Aorta (tissue), 5 donors: ENCODE results near the gene ZGPAT. TPM values are rescaled to one million over a fixed set of nuclear protein-coding genes. Genes with fewer than 3 reads are reported as not detected.

Source experiments
- ATAC-seq: fragments of 200-7000 bp; cut with Tn5 transposase; one replicate; pipeline ENCODE4 v1.9.1; 2022; ENCODE audit warnings: moderate library complexity; ENCODE audit not compliant: low FRiP score
- DNase-seq, 2 donors: peaks; one replicate each; pipeline ENCODE4 v3.0.0-alpha.2; 2020
- H3K27ac ChIP-seq, 2 donors: one replicate each; pipeline ENCODE4 v1.5.1; 2013; ENCODE audit warnings: low read length in 2 of 2, mild to moderate bottlenecking in 2 of 2, moderate library complexity in 2 of 2, control low read depth in 1 of 2, inconsistent platforms in 1 of 2, low read depth in 1 of 2
- H3K27me3 ChIP-seq, 2 donors: one replicate each; pipeline ENCODE4 v1.6.1; 2013; ENCODE audit warnings: control low read depth in 1 of 2, low read length in 1 of 2, mild to moderate bottlenecking in 1 of 2, moderate library complexity in 1 of 2; ENCODE audit not compliant: insufficient read depth in 2 of 2, control insufficient read depth in 1 of 2
- H3K36me3 ChIP-seq, 2 donors: one replicate each; pipeline ENCODE4 v1.6.1; 2013; ENCODE audit warnings: control low read depth in 1 of 2, low read length in 1 of 2, mild to moderate bottlenecking in 1 of 2; ENCODE audit not compliant: insufficient read depth in 2 of 2, control insufficient read depth in 1 of 2
- H3K4me1 ChIP-seq, 2 donors: one replicate each; pipeline ENCODE4 v1.6.1; 2013; ENCODE audit warnings: low read length in 2 of 2, control low read depth in 1 of 2, mild to moderate bottlenecking in 1 of 2, moderate library complexity in 1 of 2; ENCODE audit not compliant: insufficient read depth in 2 of 2, control insufficient read depth in 1 of 2
- H3K4me3 ChIP-seq, 2 donors: one replicate each; pipeline ENCODE4 v1.5.1; 2013; ENCODE audit warnings: low read length in 2 of 2, control low read depth in 1 of 2, mild to moderate bottlenecking in 1 of 2
- H3K9me3 ChIP-seq: one replicate; pipeline ENCODE4 v1.6.1; 2013; ENCODE audit warnings: mild to moderate bottlenecking, low read length; ENCODE audit not compliant: control insufficient read depth
- WGBS, 2 donors: extraction: QIAGEN DNeasy Blood & Tissue Kit; methylation state at CpG; one replicate each; pipeline ENCODE4 v1.1.7; 2013; 5-methylcytosine and 5-hydroxymethylcytosine counted together
- intact Hi-C, 2 donors: fragments of 100-400 bp; cut with DNase I; formaldehyde crosslinking; loops; one replicate each; pipeline versions ENCODE4 v1.14.2 to v1.15.0; 2022
- polyA plus RNA-seq, 2 donors: library from polyadenylated mRNA; stranded (reverse); fragments of 200-250 nt; gene quantifications; one replicate each; pipeline ENCODE4 v1.2.3, GENCODE V29; 2013
- total RNA-seq, 2 donors: library from RNA; stranded (reverse); fragmentation: NEBNext Ultra II Directional; extraction: Animal tissue kit (Norgen Biotek cat#: 25700); gene quantifications; one replicate each; pipeline ENCODE4 v1.2.1, GENCODE V29; 2021
- donor health status: healthy with polysubstance abuse.
- donor health status: Bipolar disorder and iron deficiency.
- donor health status: DM: no; HTN: no; CAD: no.
- donor health status: DM: no; HTN: no; CAD: no.
- donor health status: DM: yes; HTN: yes; CAD: no.

ZGPAT gene
- total and polyA plus RNA-seq, 4 donors = 20.8 to 49.5 (median 25.5) TPM

DNA sequence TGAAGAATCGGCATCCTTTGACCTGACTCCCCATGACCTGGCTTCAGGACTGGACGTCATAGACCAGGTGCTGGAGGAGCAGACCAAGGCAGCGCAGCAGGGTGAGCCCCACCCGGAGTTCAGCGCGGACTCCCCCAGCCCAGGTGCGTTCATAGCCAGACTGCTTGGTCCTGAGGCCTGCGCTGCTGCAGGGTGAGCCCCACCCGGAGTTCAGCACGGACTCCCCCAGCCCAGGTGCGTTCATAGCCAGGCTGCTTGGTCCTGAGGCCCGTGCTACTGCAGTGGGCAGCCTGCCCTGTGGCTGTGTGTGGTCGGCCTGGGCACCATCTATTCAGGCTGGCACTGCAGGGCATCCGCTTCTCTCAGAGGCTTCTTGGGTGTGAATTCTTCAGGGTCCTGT lies 33.9 kb upstream of the ZGPAT start:
- no peak for DNase-seq
- Histone ChIP-seq H3K4me1 (no peaks in the 10 kb centered on the region), H3K36me3 (no peaks in the 10 kb centered on the region), H3K27ac (no peak overlapping the region), H3K4me3 (no peak overlapping the region), H3K27me3 (no peaks in the 10 kb centered on the region), H3K9me3 (no peaks in the 10 kb centered on the region)
- no peak for ATAC-seq
- intact Hi-C loops = no loop called here
- 96 to 99% methylated on average over 14 of the region's 14 CpGs for WGBS, 2 donors

DNA sequence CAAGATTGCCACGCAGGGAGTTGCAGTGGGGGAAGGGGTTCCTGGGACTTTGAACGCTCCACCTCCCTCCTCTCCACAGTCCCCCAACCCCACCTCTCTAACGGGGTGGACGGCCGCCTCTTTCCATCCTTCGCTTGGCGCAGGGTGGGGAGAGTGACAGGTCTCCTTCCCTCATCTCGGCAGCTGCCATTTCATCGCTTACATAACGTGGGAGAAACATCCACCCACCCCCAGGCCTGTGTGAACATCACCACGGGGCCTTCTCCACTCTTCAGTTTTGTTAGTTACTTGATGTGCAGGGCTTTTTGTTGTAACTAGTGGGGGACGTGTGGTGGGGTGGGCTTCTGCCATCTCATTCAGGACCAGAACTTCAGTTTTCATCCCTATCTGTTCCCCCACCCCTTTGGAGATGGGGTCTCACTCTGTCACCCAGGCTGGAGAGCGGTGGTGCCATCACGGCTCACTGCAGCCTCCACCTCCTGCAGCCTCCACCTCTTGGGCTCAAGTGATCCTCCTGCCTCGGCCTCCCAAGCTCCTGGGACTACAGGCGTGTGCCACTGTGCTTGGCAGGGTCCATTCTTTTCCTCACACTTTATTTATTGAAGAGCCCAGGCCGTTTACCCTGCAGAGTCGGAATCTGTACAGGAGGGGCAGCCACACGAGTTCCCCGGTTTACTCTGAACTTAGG lies 32.0 kb upstream of the ZGPAT start:
- intact Hi-C loops = no loop called here
- H3K9me3 ChIP-seq = no peaks in the 10 kb centered on the region
- no peak for ATAC-seq
- H3K4me1 ChIP-seq = no peaks in the 10 kb centered on the region
- H3K27ac ChIP-seq = no peak overlapping the region
- DNase-seq = no peak
- no peaks in the 10 kb centered on the region for H3K27me3 ChIP-seq
- no peaks in the 10 kb centered on the region for H3K36me3 ChIP-seq
- H3K4me3 ChIP-seq = no peak overlapping the region
- 94 to 95% methylated on average over 20 of the region's 20 CpGs for WGBS, 2 donors

DNA sequence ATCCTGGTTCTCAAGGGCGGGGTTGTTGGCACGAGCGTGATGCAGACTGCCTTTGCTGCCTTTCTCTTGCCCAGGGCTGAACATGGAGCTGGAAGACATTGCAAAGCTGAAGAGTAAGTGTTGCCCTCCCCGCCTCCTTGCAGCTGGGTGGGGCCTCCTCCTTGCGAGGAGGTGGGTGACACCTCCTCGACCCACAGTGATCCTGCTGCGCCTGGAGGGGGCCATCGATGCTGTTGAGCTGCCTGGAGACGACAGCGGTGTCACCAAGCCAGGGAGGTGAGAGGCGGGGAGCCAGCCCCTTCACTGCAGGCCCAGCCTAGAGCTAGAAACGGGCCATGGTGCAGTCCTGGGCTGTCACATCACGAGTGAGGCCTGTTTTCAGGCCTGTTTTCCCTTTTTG lies 29.8 kb upstream of the ZGPAT start:
- no peak for DNase-seq
- whole genome bisulfite sequencing, 2 donors = 88 to 92% methylated on average over 13 of the region's 13 CpGs
- Histone ChIP-seq H3K27ac (no peak overlapping the region), H3K4me3 (no peak overlapping the region), H3K27me3 (no peaks in the 10 kb centered on the region), H3K9me3 (no peaks in the 10 kb centered on the region), H3K36me3 (no peaks in the 10 kb centered on the region), H3K4me1 (no peaks in the 10 kb centered on the region)
- ATAC-seq = no peak
- intact Hi-C loops = no loop called here

DNA sequence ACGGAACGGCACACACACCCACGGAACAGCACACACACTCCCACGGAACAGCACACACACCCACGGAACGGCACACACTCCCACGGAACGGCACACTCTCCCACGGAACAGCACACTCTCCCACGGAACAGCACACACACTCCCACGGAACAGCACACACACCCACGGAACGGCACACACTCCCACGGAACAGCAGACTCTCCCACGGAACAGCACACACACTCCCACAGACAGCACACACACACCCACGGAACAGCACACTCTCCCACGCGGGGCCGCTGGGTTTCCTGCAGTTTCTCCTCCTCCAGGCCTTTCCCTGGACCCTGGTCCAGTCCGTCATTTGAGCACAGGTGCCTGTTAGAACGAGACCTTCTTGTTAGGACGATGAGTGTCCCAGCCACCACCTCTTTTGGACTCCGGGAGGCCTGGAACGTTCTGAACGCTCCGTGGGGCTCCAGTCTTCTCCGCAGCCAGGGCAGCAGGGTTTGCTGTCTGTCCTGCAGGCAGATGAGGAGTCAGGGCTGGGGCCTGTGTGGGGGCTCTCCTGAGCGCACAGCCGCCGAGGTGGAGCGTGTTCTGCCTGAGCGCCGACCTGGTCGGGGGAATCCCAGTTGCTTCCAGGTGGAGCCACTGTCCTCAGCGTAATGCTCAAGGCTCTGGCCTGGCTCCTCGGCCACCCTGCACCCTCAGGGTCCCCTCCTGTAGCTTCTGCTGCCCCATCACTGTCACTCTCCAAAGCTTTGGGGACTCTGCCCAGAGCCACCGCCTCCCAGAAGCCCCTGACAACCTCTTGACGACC lies 29.0 kb upstream of the ZGPAT start:
- no peaks in the 10 kb centered on the region for H3K4me1 ChIP-seq
- H3K36me3 ChIP-seq = no peaks in the 10 kb centered on the region
- H3K4me3 ChIP-seq = no peak overlapping the region
- H3K27me3 ChIP-seq = no peaks in the 10 kb centered on the region
- no peak for ATAC-seq
- H3K9me3 ChIP-seq = no peaks in the 10 kb centered on the region
- no peak overlapping the region for H3K27ac ChIP-seq
- intact Hi-C loops = no loop called here
- peak in 1 of 2 donors; percentile 45 for DNase-seq
- WGBS, 2 donors = 89 to 90% methylated on average over 36 to 38 of the region's 38 CpGs

DNA sequence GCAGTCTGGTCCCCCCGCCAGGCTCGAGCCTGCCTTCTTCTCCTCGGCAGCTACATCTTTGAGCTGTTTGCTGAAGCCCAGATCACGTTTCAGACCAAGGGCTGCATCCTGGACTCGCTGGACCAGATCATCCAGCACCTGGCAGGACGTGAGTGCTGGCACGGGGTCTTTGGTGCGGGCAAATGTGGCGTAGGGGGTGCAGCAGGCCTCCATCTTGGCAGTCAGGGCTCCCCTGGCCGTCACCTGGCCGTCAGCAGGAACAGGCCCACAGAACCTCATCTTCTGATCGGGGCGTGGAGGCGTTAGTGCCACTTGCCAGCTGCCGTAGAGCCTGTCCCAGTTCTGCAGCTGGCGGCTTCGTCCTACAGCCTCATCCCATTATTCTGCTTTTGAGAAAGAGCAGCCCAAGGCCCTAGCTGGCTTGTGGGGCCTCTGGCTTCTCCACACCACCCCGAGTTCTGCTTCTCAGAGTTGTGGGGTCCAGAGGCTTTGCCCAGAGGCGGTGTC lies 28.0 kb upstream of the ZGPAT start:
- no peaks in the 10 kb centered on the region for H3K36me3 ChIP-seq
- no peak overlapping the region for H3K4me3 ChIP-seq
- no peak overlapping the region for H3K27ac ChIP-seq
- no peak for DNase-seq
- intact Hi-C loops = no loop called here
- H3K27me3 ChIP-seq = no peaks in the 10 kb centered on the region
- H3K9me3 ChIP-seq = no peaks in the 10 kb centered on the region
- ATAC-seq = no peak
- no peaks in the 10 kb centered on the region for H3K4me1 ChIP-seq
- WGBS, 2 donors = 94% methylated on average over 19 of the region's 19 CpGs

DNA sequence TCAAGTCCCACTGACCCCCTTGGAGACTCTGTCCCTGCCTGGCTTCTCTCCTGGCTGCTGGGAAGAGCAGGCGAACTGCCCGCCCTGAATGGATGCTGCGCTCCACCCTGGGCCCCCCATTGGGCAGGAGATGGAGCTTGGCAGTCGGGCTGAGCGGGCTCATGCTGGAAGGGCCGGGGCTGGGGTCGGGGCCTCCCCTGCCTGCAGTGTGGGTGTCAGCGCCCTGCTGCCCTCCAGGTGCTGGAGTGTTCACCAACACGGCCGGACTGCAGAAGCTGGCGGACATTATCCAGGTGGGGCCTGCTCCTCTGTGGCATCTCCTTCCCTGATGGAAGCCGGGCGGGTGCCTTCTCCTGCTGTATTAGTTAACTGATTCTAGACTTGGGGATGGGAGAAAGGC lies 27.4 kb upstream of the ZGPAT start:
- Histone ChIP-seq H3K27ac (no peak overlapping the region), H3K4me1 (no peaks in the 10 kb centered on the region), H3K36me3 (no peaks in the 10 kb centered on the region), H3K9me3 (no peaks in the 10 kb centered on the region), H3K4me3 (no peak overlapping the region), H3K27me3 (no peaks in the 10 kb centered on the region)
- intact Hi-C loops = no loop called here
- DNase-seq (peak in 1 of 2 donors; percentile 42), ATAC-seq (no peak)
- WGBS, 2 donors = 93 to 97% methylated on average over 13 of the region's 13 CpGs

DNA sequence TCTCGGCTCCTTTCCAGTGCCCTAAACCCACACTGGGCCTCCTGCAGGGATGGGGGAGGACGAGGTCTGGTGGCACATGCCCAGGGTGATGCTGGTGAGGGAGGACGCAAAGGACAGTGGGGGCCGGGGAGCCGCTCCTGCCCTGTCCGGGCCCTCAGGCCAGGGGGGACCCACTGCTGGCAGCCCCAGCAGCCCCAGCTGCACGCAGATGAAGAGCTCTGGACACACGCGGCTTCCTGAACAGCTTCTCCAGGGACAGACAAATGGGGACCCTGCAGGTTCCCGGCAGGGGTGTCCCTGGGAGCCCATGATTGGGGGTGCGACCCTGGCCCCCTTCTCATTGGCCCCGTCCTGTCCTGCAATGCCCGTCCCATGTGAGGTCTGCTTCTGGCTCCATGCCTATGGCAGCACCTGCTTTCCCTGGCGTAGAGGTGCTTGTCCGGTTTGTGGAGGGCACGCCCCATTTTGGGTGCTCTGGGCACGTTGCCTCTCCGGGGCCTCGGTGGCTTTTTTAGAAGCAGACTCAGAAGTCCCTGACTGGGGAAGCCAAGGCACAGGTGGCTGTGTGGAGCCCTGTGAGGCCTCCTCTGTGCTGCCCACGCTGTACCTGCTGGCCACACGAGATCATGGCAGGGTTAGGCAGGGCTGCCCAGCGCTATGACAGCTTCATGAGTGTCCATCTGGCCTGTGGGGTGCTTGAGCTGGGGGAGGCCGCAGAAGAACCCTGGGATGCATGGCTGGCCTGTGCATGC lies 26.8 kb upstream of the ZGPAT start:
- H3K9me3 ChIP-seq = no peaks in the 10 kb centered on the region
- WGBS, 2 donors = 95 to 97% methylated on average over 23 of the region's 23 CpGs
- peak in 1 of 2 donors; percentile 53 for DNase-seq
- no peaks in the 10 kb centered on the region for H3K36me3 ChIP-seq
- H3K4me3 ChIP-seq = no peak overlapping the region
- intact Hi-C loops = loop anchor here in 1 of 2 donors (1.0 kb wide), 1 partner anchor 22 kb away; no protein-coding TSS in a partner anchor
- no peak for ATAC-seq
- no peaks in the 10 kb centered on the region for H3K27me3 ChIP-seq
- H3K27ac ChIP-seq = peak overlapping the region in 1 of 2 donors; percentile 6
- no peaks in the 10 kb centered on the region for H3K4me1 ChIP-seq

DNA sequence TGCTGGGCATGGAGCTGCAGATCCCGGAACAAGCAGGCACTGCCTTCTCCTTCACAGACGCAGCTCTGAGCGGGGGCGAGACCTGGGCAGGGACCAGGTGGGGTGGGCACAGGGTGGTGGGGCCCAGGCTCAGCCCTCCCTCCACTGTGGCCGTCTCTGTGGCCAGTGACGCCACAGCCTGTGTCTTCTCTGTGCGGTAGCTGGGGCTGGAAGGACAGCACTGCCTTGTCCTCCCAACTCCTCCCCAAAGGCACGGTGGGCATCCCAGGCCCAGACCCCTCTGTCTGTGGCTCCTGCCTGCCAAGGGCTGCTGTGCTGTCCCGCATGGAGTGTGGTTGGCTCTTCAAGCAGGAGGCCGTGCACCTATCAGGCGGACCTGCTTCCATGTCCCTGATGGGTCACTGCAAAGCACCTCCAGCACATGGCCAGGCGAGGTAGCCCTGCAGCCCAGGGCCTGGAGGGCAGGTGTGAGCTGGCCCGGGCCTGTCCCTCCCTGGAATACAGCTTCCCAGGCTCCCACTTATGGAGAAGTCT lies 26.2 kb upstream of the ZGPAT start:
- no peaks in the 10 kb centered on the region for H3K9me3 ChIP-seq
- no peaks in the 10 kb centered on the region for H3K4me1 ChIP-seq
- H3K4me3 ChIP-seq = no peak overlapping the region
- intact Hi-C loops = loop anchor here in 1 of 2 donors (1.0 kb wide), 1 partner anchor 22 kb away; no protein-coding TSS in a partner anchor
- no peaks in the 10 kb centered on the region for H3K27me3 ChIP-seq
- no peaks in the 10 kb centered on the region for H3K36me3 ChIP-seq
- ATAC-seq = no peak
- WGBS, 2 donors = 96% methylated on average over 13 of the region's 13 CpGs
- peak overlapping the region in 1 of 2 donors; percentile 76 for H3K27ac ChIP-seq
- DNase-seq = no peak
